Measurements from ENCODE around the gene PRSS57. TPM values are rescaled to one million over a fixed set of nuclear protein-coding genes. Genes with fewer than 3 reads are reported as not detected.

Gene PRSS57
- polyA plus RNA-seq, 3 donors: 0.16 to 1.4 (median 0.78) TPM

- peaks cover 53 to 63% of the 10 kb centered on the region in 2 donors for H3K4me1 ChIP-seq (ENCODE audit: control insufficient read depth in 1 of 2, insufficient read depth in 2 of 2, low read length in 2 of 2)
- no peak for DNase-seq
- H4K20me1 ChIP-seq (ENCODE audit: insufficient read depth, low read length): no peaks in the 10 kb centered on the region
- H3K9ac ChIP-seq (ENCODE audit: insufficient read depth, low read length, poor library complexity, severe bottlenecking): no peak within 1 kb of the TSS
- no peaks in the 10 kb centered on the region for H3K36me3 ChIP-seq (replicated peaks in 1 of 2; ENCODE audit: control insufficient read depth in 1 of 2, insufficient read depth in 2 of 2, low read length in 2 of 2)
- H3K79me2 ChIP-seq (ENCODE audit: insufficient read depth, low read length): peaks cover 10% of the 10 kb centered on the region
- peak within 1 kb of the TSS; percentile 72 to 81 for H3K4me3 Mint-ChIP-seq
- H3K27me3 ChIP-seq (ENCODE audit: control insufficient read depth in 2 of 2, insufficient read depth in 2 of 2, low read length in 2 of 2): peaks cover 0 to 30% of the 10 kb centered on the region in 2 donors
- H3K4me3 ChIP-seq (replicated peaks in 1 of 3; ENCODE audit: low read depth in 2 of 3, low read length in 3 of 3): peak within 1 kb of the TSS in 2 of 3 experiments; percentile 34 to 54
- peaks cover 56% of the 10 kb centered on the region for H3K4me1 Mint-ChIP-seq
- H3K9me3 Mint-ChIP-seq: peaks cover 0 to 3% (median under 1%) of the 10 kb centered on the region in 7 donors
- H3K27me3 Mint-ChIP-seq (ENCODE audit: low read depth in 3 of 3): peaks cover 14 to 46% (median 32%) of the 10 kb centered on the region in 3 donors
- intact Hi-C loops (cut with micrococcal nuclease): no loop called here
- 9% methylated on average over 60 of the region's 63 CpGs for WGBS (ENCODE audit: insufficient coverage)
- no peak within 1 kb of the TSS for H3K27ac ChIP-seq (ENCODE audit: low read depth in 1 of 2, low read length in 2 of 2)
- H3K27ac Mint-ChIP-seq: peak within 1 kb of the TSS in 1 of 7 donors; percentile 75
- peak within 1 kb of the TSS; percentile 67 for H3K4me2 ChIP-seq (replicated peaks; ENCODE audit: extremely low read depth, low read length, poor library complexity, severe bottlenecking)
- H2AFZ ChIP-seq (ENCODE audit: insufficient read depth, low read depth, low read length, poor library complexity, severe bottlenecking): no peak within 1 kb of the TSS
- H3K9me3 ChIP-seq (replicated peaks in 1 of 2; ENCODE audit: control insufficient read depth in 1 of 2, insufficient read depth in 1 of 2, low read length in 2 of 2): no peaks in the 10 kb centered on the region
- H3K36me3 Mint-ChIP-seq: peaks cover 3 to 4% of the 10 kb centered on the region in 2 donors
- no peak for TF ChIP-seq CTCF (IDR thresholded peaks at IDR 0.05)
Observed at GRCh38 chr19:676339-677105, 18.7 kb downstream of the PRSS57 start, which contains the start of gene FSTL3. FSTL3 (plus strand) TSS chr19:676392; CDS start chr19:676424, 32 bp downstream.

GRCh38 chr19:676007-676338, 19.3 kb downstream of the PRSS57 start:
- Histone ChIP-seq H3K27ac (ENCODE audit: low read depth in 1 of 2, low read length in 2 of 2) (no peak overlapping the region), H3K36me3 (replicated peaks in 1 of 2; ENCODE audit: control insufficient read depth in 1 of 2, insufficient read depth in 2 of 2, low read length in 2 of 2) (no peaks in the 10 kb centered on the region), H3K9me3 (replicated peaks in 1 of 2; ENCODE audit: control insufficient read depth in 1 of 2, insufficient read depth in 1 of 2, low read length in 2 of 2) (no peaks in the 10 kb centered on the region), H3K4me3 (replicated peaks in 1 of 3; ENCODE audit: low read depth in 2 of 3, low read length in 3 of 3) (peak overlapping the region in 2 of 3 experiments; percentile 18 to 52), H2AFZ (ENCODE audit: insufficient read depth, low read depth, low read length, poor library complexity, severe bottlenecking) (no peak overlapping the region), H3K9ac (ENCODE audit: insufficient read depth, low read length, poor library complexity, severe bottlenecking) (no peak overlapping the region), H4K20me1 (ENCODE audit: insufficient read depth, low read length) (no peaks in the 10 kb centered on the region), H3K79me2 (ENCODE audit: insufficient read depth, low read length) (peaks cover 10% of the 10 kb centered on the region), H3K27me3 (ENCODE audit: control insufficient read depth in 2 of 2, insufficient read depth in 2 of 2, low read length in 2 of 2) (peaks cover 0 to 30% of the 10 kb centered on the region in 2 donors), H3K4me1 (ENCODE audit: control insufficient read depth in 1 of 2, insufficient read depth in 2 of 2, low read length in 2 of 2) (peaks cover 53 to 63% of the 10 kb centered on the region in 2 donors), H3K4me2 (replicated peaks; ENCODE audit: extremely low read depth, low read length, poor library complexity, severe bottlenecking) (peak overlapping the region; percentile 67)
- H3K4me3 Mint-ChIP-seq: peak overlapping the region; percentile 72 to 81
- DNase-seq: no peak
- no peak for TF ChIP-seq CTCF (IDR thresholded peaks at IDR 0.05)
- peaks cover 0 to 3% (median 0%) of the 10 kb centered on the region in 7 donors for H3K9me3 Mint-ChIP-seq
- H3K36me3 Mint-ChIP-seq: peaks cover 3 to 4% of the 10 kb centered on the region in 2 donors
- peaks cover 14 to 46% (median 32%) of the 10 kb centered on the region in 3 donors for H3K27me3 Mint-ChIP-seq (ENCODE audit: low read depth in 3 of 3)
- H3K27ac Mint-ChIP-seq: peak overlapping the region in 1 of 7 donors; percentile 74
- 18% methylated on average over 20 of the region's 31 CpGs for WGBS (ENCODE audit: insufficient coverage)
- intact Hi-C loops (cut with micrococcal nuclease): no loop called here
- H3K4me1 Mint-ChIP-seq: peaks cover 57% of the 10 kb centered on the region

Measured in CD14-positive monocyte (primary cell).